SKM-1 treated with dmso at 0.1 percent for 144 hours (cell line): ENCODE data around the gene SIL1.
"Not testable (repeated sequence)": the region's sequence is repeated elsewhere in the genome, so short reads cannot be mapped to it uniquely, and the experiment has no call there.

Experiments
- DNase-seq: peaks from one replicate; lab custom pipeline; 2025; ENCODE audit not compliant: unreplicated experiment; lab: John Stamatoyannopoulos, UW

SIL1 gene

DNA sequence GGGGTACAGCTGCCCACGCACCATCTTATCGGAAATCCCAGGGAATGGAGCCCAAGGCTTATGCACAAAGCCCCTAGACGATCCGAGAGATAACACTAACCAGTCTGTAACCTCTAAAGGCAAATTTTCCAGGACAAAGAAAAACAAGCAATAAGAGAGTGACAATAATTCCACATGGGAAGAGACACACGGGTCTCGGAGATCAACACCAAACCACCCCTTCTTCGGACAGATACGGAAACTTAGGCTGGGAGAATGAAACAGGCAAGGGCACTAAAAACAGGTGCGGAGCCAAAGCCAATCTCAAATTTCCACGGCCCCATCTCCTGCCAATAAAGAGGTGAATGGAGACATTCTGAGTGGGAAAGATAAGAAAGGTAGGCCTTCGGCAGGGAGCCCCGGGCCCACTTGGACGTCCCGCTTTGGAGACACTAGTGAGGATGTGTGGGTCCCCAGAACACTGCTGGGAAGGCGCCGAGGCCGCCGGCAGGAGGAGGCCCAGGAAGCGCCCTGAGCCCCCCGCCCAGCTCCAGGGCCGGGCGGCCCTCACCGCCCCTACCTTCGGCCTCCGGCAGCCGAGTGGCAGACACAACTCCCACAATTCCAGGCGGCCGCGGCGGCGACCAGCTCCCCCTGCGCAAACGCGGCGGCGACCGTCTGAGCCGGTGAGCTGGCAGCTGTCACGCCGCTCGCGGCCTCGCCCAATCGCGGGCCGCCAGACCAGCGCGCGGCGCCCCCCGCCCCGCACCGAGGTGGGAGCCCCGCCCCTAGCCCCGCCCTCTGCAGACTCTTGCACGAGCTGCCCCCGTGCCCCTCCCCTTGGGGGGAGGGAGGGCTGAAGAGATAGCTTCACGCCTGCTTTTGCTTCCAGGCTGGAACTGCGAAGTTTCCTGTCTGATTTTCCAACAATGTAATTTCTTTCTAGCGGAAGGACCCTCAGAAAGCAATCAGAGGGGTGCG, at the start of gene SIL1:
Gene SIL1 (minus strand): TSS at position 659 of the 960 bp plus-strand sequence. CDS start 70,525 bp downstream, outside the sequence.
- peak; percentile 88 for DNase-seq

DNA sequence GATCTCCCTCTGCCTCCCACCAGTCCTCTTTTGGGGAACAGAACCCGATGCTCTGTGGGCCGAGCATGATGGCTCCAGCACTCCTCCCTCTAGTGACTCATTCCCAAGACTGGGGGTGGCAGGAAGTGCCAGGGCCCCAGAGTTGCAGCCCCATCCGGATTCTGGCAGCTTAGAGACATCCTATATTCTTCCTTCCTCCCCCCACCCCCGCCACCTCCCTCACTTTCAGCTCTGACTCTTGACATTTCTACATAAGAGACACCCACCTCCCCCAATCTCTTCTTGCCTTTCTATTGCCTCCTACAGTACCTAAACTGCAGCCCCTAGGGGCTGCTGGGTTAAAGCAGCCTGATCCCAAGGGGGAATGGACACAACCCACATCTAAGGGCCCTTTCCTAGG, 48.2 kb upstream of the SIL1 start:
- DNase-seq = peak; percentile 83

DNA sequence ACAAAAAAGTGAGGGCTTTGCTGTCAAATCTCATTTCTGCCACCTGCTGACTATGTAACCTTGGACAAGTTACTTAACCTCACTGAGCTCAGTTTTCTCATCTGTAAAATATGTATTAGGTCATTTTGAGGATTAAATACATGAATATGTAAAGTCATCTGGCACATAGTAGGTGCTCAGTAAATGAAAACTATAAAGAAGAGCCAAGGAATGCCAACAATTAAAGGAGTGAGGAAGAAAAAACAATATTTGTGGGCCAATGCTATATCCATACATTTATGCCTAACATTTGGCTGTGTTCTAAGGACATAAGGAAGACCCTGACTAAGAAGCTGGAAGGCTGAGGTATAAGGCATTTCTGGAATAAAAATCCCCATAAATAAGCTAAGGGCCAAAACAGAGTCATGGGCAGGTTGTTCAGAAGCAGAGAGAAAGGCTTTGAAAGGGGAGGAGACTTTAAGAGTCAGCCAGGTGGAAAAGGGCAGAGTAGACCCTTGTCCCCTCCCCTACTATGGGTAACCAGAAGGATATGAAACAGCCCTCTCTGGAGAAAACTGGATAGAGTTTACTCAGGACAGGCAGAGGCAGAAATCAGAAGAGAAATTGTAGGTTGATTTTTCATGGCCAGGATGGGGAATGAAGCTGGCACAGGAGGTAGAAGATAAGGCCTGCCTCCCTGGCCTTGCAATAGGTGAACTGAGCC, 47.6 kb upstream of the SIL1 start:
- no peak for DNase-seq

DNA sequence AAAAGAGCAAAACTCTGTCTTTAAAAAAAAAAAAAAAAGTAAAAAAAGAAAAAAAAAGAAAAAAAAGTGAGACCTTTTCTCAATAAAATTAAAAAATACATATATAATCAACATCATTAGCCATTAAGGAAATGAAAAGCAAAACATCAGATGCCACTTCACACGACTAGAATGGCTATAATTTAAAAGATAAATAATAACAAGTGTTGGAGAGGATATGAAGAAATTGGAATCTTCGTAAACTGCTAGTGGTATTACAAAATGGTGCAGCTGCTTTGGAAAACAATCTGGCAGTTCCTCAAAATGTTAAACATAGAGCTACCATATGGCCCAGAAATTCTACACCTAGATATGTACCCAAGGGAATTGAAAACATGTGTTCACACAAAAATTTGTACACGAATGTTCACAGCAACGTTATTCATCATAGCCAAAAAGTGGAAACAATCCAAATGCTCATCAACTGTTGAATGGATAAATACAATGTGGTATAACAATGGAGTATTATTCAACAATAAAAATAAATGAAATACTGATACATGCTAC, 45.3 kb upstream of the SIL1 start:
- DNase-seq = no peak

DNA sequence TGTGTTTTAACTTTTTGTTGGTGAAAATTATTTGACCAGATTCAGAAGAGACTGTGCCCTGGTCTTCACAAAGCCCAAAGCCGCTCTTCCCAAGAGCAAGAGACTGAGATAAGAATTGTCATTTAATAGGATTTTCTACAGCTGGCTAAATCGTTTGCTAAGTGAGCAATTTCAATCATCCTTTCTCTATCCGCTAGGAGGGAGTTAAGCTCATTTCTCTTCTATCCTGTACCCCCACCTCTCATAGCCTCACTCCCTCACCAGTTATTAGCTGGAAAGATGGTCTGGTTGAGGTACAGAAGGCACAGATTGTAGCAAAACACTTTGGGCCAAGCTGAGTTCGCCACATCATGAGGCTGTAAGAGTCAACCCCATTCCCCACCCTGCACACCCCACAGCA, 43.0 kb upstream of the SIL1 start:
- DNase-seq = no peak

DNA sequence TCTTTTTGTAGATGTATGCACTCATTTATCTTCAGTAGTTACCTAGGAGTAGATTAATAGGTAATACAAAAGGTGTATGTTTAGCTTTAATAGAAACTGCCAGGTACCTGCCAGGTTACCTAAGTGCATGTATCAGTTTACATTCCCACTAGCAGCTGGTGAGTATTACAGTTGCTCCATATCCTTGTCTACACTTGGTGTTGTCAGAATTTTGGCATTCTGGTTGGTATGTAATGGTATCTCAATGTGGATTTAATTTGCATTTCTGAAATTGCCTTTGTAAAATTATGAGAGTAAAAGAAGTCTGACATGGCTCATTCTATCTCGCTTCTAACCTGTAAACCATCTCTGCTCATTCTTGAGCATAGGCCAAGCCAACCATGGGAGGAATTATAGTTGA, 38.3 kb upstream of the SIL1 start:
- DNase-seq = no peak

DNA sequence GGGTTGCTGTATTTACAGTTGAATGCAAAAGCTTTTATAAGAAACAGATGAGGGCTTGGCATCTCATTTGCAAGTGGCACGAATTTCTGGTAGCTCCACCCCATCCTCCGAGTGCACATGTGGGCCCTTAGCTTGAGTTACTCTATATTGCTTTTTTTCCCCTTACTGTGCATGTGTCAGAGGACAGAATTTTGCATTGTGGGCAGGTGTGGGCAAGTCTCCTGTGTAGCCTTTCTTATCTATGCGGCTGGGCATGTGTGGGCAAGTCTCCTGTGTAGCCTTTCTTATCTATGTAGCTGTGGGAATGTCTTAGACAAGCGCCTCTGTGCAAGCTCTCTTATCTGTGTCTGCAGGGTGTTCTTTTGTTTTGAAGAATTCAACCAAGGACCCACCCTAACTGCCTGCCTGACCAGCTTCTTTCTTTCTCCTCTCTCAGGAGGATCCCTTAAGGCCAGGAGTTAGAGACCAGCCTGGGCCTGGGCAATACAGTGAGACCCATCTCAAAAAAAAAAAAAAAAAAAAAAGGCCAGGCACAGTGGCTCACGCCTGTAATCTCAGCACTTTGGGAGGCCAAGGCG, 34.1 kb upstream of the SIL1 start:
- DNase-seq = no peak

DNA sequence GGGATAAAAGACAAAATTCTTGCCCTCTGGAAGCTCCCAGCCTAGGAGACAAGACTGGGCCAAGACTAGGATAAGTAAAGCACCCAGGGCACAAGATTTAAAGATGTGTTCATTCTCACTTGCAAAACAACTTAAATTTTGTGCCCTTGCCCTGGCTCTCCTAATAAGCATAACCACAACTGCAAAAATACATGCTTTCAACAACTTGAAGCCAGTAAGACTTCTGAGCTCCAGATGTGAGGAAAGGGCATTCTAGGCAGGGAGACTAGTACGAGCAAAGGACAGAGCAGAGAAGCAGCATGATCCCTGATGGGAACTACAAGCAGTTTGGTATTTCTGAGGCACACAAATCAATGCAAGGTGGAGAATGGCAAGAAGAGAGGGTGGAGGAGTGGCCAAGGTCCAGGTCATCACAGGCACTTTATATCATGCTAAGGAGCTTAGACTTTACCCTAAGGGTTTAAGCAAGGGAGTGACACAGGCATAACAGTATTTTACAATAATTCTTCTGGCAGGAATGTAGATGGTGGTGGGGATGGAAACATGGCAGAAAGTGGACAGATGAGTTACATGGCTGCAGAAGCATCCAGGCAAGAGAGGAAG, 30.1 kb upstream of the SIL1 start:
- DNase-seq = no peak

DNA sequence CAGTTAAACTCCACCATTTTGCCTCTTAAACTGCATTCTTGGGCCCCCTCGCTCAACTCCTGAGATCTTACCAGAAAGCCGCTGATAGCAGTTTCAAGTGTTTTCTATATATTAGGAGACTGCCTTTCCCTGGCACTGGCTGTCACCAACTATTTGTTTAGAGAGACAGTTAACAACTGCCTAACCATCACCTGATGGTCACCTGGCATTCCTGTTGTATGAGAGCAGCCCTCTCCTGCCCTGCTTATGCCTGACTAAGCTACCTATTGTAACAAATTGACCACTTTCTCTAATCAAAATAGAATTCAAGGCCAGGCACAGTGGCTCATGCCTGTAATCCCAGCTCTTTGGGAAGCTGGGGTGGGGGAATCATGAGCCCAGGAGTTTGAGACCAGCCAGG, 28.0 kb upstream of the SIL1 start:
- no peak for DNase-seq

DNA sequence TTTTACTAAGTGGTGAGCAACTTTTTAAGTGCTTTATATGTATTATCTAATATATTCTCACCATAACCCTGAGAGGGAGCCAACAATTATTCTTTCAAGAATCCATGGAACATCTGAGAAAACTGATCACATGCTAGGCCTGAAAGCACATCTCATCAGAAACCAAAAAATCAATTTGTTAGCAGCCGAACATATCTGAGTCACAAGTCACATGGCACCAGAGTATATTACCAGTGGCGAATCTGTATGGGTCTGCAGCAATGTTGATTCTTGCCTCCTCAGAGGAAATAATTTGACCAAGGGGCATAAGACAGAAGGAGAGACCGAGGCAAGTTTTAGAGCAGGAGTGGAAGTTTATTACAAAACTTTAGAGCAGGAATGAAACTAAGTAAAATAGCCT, 25.3 kb upstream of the SIL1 start:
- no peak for DNase-seq

DNA sequence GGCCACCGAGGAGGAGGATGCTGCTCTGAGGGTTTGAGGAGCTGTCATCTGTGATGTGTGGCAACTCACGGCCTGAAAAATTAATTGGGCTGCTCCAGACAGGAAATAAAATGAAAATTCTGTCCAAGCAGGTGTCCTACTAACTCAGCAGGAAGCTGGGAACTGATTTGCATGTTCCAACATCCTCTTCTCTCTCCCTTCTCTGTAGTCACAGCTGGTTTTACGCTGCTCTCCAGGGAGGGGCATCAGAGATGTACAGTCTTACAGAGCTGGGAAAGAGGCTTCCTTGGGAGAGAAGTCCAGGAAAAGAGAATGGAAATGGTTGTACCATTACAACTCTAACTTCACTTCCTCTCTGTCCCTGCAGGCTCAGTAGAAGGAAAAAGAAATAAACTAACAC, 24.2 kb upstream of the SIL1 start:
- no peak for DNase-seq

DNA sequence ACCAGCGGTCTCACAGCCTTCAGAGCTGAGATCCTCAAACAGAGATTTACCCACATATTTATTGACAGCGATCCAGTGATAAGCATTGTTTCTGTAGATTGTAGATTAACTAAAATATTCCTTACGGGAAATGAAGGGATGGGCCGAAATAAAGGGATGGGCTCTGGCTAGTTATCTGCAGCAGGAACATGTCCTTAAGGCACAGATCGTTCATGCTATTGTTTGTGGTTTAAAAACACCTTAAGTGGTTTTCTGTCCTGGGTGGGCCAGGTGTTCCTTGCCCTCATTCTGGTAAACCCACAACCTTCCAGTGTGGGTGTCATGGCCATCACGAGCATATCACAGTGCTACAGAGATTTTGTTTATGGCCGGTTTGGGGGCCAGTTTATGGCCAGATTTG, 19.9 kb upstream of the SIL1 start:
- DNase-seq = not testable (repeated sequence)

DNA sequence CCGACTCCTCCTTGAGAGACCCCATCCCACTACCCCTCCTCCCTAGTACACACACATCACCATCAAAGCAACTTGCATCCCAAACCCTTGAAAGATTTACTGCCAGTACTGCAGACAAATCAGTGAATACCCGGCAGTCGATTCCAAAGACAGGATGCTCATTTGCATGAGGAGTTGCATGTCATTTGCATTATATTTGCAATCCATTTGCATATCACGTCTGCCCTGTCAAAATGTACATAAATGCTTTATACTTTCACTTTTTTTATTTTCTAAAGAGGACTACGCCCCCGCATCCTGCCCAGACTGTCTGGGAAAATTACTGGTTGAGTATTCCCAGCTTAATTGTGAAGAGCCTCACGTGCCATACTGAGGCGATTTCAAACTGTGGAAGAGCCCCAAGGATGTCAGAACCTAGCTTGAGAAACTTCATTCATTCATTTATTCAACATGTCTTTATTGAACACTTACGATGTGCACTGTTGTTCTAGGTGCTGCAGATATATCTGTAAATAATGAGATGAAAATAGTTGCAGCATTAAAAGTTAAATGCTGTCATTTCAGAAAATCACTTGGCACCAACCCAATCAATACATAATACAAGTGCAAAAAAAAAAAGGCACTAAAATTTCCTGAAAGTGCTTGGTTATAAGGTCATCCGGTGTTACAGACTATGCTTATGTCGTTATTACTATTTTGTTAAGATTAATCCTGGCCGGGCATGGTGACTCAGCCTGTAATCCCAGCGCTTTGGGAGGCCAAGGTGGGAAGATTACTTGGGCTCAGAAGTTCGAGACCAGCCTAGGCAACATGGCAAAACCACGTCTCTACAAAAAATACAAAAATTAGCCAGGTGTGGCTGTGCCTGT, 17.2 kb upstream of the SIL1 start:
- no peak for DNase-seq

DNA sequence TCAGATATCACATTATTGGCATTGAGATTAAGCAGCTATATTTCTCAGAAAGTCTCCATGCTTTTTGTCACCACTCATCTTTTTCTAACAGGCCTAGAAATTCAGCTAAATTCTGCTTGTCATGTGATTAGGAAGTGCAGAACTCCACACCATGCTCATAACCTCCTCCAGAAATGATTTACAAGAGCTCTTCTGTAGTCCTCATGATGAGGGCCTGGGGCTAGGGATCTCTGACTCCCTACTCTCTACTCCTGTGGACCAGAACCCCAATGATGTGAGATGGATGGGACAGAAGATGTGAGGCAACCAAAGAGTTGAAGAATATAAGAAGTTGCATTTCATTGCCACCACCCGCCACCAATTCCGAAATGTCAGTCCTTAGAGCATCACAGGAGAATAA, 16.5 kb upstream of the SIL1 start:
- no peak for DNase-seq

DNA sequence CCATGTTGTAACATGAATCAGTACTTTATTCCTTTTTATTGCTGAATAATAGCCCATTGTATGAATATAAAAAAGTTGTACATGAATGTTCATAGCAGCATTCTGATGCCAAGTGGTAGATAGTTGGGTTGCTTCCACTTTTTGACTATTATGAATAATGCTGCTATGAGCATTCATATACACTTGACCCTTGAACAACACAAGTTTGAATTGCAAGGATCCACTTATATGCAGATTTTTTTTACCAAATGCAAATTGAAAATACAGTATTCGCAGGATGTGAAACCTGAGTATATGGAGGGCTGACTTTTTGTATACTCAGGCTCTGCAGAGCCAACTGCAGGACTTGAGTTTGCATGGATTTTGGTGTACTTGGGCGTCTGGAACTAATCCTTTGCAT, 14.7 kb upstream of the SIL1 start:
- no peak for DNase-seq

DNA sequence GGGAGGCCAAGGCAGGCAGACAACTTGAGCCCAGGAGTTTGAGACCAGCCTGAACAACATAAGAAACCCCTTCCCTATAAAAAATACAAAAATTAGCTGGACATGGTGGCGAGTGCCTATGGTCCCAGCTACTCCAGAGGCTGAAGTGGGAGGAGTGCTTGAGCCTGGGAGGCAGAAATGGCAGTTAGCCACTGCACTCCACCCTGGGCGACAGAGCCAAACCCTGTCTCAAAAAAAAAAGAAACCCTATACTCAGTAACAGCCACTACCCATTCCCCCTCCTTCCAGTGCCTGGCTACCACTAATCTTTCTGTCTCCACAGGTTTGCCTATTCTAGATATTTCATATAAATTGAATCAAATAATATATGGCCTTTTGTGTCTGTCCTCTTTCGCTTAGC, 14.3 kb upstream of the SIL1 start:
- no peak for DNase-seq

DNA sequence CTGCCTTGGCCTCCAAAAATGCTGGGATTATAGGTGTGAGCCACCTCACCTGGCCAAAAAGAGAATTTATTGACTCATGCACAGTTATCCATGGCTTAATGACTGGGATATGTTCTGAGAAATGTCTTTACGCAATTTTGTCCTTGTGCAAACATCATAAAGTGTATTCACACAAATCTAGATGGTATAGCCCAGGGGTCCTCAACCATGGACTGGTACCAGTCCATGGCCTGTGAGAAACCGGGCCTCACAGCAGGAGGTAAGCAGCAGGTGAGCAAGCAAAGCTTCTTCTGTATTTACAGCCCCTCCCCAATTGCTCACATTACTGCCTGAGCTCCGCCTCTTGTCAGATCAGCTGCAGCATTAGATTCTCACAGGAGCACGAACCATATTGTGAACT, 12.4 kb upstream of the SIL1 start:
- DNase-seq = no peak

DNA sequence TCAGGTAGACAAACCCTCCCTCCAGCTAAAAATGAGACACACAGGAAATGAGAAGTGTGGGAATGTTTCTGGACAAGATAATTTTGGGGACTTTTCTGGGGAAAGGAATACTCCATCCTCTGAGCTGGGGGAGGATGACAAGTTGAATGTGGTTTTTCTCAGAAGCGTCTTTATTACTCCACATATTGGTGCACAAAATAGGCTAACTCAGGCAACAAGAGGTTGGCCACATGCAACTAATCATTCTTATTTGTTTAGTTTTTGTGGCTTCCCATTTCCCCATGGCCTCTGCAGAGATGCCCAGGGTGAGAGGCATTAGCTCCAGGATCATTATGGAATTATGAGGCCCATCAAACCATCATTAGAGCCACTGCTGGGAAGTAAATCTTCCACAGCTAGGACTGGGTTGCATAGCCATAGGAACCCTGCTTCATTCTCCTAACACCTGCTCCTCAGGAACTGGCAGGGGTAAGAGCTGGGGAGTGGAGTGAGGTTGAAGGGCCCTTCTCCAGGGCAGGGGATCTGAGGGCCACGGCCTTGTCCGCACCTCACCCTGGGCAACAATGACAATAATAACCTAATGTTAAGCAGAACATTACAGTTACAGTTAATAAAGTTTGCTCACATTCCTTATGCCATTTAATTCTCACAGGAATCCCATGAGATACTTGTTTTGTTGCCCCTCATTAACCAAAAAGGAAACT, 9.3 kb upstream of the SIL1 start:
- DNase-seq = no peak

DNA sequence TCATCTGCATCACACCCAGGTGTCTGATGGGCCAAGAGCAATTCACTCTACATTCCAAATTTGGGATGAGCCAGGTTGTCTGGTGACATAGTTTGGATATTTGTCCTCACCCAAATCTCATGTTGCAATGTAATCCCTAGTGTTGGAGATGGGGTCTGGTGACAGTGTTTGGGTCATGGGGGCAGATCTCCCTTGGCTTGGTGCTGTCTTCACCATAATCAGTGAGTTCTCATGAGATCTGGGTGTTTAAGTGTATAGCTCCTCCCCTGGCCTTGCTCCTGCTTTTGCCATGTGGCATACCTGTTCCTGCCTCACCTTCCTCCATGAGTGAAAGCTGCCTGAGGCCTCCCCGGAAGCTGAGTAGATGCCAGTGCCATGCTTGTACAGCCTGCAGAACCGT, 7.4 kb upstream of the SIL1 start:
- no peak for DNase-seq

DNA sequence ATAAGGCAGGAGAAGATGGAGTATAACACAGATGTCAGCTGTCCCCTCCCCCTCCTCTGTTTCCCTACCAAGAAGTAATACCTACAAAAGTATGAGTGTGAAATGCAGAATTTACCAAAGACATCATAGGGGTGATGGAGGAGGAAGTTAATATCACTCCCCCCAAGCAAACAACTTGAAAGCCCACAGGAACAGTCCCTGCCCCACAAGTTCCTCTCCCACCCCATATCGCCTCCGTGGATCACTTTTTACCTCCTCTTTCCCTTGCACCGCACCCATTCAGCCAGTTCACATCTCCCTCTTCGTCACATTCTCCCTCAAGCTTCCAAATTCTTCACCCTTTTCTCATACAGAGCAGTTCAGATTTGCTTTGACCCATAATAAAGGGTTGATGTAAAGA, 7.0 kb upstream of the SIL1 start:
- no peak for DNase-seq
